GM21360 (cell line): ENCODE data around the gene TNFRSF13B.
"Not testable (repeated sequence)": the region's sequence is repeated elsewhere in the genome, so short reads cannot be mapped to it uniquely, and the experiment has no call there.

Source experiments
- ATAC-seq: cut with Tn5 transposase; IDR thresholded peaks from one replicate; pipeline ENCODE4 v1.9.1; 2021; ENCODE audit warnings: mild to moderate bottlenecking, moderate library complexity; ENCODE audit not compliant: unreplicated experiment

Gene TNFRSF13B

DNA sequence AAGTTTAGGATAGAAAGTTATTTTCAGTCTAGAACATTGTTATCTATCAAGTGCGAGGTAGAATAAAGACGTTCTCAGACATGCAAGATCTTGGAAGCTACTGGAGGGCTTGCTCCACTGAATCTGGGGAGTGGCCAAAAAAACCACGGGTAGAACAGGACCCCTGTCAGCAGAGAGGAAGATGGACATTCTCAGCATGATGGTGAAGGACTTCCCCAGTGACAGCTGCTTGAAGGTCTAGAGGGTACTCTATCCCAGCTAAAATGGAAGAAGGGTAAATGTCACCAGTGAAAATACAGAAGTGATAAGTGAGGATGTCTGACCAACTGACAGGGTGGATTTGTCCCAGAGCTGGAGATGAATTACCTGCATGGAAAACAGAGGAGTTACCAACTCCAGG lies 10.1 kb downstream of the TNFRSF13B start:
- no peak for ATAC-seq

DNA sequence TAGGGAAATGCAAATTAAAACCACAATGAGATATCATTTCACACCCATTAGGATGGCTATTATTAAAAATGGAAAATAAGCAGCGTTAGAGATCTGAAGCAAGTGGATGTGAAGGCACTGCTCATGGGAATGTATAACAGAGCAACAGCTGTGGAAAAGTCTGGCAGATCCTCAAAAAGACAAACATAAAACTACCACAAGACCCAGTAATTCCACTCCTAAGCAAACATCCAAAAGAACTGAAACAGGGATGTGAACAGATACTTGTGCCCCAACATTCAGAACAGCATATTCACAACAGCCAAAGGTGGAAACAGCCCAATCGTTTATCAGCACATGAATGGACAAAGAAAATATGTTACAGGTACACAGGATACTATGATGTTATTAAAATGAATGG lies 10.9 kb downstream of the TNFRSF13B start:
- ATAC-seq, result not testable (repeated sequence)

DNA sequence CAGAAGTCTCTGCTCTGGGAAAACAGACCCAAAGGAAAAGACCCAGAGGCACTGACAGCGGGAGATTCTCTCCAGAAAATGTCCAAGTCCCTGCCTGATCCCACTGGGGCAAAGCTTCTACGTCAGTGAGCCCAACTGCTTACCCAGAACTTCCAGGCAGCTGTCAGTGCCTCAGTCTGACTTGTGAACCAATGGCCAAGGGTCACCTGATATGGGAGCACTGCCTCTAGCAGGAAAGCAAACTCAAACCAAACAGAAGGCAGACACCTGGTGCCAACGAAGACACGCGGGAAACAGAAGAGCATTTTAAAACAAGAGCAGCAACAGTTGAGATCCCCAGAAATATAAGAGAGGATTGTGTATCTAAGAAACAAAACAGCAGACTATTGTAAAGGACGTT lies 16.9 kb downstream of the TNFRSF13B start:
- not testable (repeated sequence) for ATAC-seq

DNA sequence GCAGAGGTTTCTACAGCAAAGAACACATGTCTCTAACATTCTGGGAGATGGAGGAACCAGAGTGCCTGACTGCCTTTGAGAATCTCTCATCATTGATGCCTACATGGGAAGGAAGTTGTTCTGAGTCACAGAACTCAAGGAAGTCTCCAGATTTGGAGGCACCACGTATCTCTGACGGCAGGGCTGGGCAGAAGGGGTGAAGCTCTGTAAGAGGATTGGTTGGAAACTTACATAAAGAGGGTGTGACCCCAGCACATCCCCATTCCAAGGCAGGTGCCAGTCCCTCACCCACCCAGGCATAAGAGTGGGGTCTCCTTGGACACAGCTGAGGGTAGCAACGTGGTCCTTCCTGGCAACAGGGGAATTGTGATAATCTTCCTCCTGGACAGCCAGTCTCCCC lies 17.4 kb downstream of the TNFRSF13B start:
- no peak for ATAC-seq

DNA sequence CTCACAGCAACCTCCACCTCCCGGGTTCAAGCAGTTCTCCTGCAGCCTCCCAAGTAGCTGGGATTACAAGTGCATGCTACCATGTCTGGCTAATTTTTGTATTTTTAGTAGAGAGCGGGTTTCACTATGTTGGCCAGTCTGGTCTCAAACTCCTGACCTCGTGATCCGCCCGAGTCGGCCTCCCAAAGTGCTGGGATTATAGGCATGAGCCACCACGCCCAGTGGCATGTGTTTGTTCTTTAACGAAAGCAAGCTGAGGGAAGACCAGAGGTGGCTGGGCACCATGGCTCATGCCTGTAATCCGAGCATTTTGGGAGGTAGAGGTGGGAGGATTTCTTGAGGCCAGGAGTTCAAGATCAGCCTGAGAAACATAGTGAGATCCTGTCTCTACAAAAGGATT lies 18.1 kb downstream of the TNFRSF13B start:
- no peak for ATAC-seq

DNA sequence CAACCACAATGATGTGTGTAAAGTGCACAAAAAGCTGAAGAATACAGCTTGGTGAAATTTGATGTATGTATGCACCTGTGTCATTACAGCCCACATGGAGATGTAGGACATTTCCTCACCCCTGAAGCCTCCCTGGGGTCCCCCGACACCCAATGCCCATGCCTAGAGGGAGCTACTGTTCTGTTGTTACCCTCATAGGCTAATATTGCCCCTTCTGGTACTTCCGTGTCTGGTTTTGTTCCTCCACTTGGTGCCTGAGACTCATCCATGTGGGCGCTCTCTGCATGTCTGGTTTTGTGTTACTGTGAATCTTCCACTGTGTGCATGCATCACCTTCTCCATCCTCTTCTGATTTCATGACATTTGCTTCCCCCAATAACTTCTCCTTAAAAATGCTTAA lies 18.6 kb downstream of the TNFRSF13B start:
- ATAC-seq, result no peak

DNA sequence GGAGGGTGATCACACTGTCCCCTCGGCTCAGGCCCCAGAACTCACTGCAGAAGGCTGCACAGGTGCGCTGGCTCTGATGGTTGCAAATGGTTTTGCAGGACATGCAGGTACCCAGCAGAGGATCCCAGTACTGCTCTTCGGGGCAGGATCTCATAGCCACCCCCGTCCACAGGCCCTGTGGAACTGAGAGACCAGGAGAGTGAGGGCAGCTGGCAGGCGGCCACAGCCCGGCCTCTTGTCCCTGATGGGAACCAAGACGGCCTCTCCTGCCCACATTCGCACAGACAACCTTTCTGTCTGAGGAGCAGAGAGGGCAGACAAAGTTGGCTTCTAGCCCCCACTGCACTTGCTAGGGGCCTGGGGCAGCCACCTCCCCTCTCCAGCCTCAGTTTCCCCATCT lies 19.5 kb downstream of the TNFRSF13B start:
- ATAC-seq, result no peak

DNA sequence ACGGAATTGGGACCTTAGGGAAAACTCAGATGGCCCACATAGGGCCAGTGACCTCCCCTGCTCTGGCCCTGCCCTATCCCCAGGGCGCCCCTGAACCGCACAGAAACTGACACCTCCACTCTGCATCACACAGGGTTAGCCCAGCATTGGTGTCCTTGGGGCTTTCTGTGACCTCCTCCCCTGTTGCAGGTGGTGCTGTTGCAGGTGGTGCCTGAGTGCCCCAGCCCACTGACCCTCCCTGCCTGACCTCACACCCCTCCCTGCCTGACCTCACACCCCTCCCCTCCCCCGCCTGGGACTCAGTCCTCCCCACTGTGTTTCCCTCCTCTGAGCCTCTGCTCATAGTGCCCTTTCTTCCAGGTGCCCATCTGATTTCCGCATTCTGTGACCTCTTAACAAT lies 21.4 kb downstream of the TNFRSF13B start:
- no peak for ATAC-seq

DNA sequence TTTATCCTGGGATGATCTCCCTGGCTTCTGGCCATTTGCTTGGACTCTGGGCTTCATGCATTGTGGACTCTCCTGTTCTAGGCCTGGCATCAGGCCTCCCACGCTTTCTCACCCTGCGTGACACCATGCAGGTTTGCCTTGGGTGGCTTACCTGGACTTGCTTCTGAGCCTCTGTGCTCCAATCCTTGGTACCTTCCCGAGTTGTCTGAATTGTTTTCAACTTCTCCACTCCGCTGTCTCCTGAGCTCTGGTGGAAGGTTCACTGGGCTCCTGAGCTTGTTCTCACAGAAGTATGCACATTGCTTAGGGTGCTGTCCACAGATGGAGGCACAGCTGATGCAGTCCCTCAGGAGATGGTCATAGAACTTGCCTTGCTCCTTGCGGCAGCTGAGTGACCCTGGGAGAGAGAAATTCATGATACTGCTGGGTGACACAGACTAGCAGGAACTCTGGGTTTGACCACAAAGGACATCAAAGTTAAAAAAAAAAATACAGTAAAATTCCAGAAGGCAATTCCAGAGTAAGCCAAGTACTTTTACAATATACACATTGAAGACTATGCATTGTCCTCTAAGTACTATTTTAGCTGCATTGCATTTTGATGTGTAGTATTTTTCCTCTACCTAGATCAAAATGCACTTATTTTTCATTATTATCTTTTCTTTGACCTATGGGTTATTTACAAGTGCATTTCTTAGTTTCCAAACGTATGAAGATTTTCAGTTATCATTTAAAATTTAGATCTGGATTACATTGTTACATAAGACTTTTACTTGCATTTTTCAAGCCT lies 23.1 kb downstream of the TNFRSF13B start:
- no peak for ATAC-seq

DNA sequence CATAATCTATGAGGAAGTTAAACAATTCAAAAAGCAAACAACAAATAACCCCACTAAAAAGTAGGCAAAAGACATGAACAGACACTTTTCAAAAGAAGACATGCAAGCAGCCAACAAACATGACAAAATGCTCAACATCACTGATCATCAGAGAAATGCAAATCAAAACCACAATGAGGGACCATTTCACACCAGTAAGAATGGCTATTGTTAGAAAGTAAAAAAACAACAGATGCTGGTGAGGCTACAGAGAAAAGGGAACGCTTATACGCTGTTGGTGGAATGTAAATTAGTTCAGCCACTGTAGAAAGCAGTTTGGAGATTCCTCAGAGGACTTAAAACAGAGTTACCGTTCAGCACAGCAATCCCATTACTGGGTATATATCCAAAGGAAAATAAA lies 24.4 kb downstream of the TNFRSF13B start:
- no peak for ATAC-seq

DNA sequence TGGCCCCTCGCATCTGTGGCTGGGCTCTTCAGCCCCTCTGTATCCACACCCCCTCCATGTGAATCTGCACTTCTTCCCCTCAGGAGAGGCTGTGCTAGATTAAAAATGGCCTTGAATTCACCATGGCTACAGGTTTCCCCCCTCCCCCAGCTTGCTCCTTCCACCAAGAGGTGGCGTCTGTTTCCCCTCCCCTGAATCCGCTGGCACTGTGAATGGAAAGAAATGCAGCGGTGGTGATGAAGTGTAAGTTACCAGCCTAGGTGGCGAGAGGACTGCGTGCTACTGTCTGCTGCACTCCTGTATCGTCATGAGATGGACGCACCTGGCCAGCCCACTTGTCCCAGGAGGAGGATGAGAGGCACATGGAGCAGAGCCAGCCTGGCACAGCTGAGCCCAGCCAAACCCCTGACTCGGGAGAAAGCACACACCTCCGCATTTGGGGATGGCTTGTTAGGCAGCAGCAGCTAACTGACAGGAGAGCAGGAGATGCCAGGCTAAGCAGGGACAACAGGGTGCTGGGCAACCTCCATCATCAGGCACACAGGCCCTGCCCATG lies 26.2 kb downstream of the TNFRSF13B start:
- ATAC-seq, result no peak

DNA sequence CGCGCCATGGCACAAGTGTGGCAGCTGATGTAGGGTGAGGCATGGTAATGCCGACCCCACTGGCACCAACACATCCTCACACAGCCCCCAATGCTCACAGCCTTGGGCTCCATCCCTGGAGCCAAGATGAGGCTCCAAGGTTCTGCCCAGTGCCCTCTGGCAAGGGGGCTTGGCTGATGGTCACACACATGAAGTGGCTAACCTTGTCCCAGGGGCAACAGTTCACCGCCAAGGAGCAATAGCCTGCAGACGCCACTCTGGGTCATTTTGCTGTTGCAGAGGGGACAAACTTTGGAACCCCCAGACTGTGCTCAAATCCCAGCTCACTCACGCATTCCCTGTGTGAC lies 26.8 kb downstream of the TNFRSF13B start:
- ATAC-seq, result no peak

DNA sequence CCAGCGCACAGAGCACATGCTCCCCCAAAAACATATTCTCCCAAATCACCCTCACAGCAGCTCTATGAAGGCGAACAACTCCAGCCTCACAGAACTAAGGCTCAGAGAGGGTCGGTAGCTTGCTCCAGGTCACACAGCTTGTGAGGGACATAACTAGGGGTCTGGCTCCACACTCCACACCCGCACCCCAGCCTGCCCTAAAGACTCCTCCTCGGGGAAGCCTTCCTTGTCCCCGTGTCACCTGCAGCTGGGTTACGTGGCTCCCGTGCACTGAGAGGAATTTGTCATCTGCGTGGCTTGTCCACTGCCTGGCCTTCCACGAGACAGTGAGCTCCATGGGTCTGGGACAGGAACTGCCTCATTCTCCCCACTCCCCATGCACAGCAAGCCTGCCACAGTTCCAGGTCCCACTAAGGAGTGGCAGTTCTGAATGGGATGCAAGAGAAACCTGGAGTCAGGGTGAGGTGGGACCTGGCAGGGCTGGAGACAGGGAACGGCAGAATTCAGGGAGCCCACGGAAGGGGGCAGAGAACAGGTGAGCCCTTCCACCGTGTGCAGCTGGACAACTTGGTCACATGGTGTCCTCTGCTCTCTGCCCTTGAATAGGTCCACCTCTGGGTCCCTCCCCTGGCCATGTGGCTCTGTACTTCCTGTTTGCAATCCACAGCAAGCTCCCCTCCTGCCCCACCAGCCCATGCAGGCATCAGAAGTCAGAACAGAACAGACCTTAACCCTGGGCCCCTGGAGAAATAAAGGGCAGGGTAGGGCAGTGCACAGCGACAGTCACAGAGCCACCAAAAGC lies 27.4 kb downstream of the TNFRSF13B start:
- no peak for ATAC-seq

DNA sequence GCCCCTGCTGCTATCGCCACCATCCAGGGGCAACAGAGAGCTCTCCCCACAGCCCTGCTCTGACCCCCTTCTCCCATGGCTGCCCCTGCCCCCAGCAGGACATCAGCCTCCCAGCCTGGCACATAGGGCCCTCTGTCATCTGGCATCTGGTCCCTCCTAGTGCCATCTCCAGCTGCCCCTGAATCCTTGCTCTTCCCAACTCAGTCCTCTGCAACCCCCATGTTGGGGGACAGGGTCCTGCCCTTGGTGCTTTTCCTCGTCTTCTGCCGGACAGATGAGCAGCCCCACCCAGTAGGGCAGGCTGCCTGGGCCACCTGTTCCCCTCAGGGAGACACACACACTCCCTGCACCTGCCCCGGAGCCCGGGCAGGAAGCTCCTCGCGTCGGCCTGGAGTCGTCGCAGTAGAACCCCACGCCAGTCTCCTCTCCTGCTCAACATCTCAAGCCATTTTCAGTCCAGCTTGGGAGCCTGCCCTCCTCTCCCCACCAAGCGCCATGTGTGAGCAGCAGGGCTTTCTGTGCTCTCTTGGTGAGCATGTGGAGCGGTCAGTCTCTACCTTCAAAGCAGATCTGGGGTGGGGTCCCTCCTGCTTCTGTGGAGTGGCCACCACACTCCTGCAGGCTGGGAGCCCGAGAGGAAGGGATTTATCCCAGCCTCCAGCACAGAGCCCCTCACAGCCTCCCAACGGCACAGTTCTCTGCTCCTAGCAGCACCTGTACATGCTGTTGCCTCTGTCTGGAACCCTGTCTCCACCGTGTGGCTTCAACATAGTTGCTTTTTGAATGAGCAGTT lies 28.2 kb downstream of the TNFRSF13B start:
- no peak for ATAC-seq

DNA sequence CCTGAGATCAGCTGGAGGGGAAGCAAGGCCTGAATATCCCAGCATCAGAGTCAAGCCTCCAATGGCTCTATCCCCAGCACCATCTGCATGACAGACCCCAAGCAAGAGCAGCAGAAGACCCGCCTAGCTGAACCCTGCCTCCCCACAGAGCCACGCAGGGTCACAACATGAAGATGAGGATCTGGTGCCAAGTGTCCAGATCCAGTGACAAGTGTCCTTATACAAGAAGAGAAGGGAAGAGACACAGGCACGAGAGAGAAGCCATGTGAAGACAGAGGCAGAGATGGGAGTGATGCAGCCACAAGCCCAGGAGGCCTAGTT lies 28.9 kb downstream of the TNFRSF13B start:
- ATAC-seq, result no peak

DNA sequence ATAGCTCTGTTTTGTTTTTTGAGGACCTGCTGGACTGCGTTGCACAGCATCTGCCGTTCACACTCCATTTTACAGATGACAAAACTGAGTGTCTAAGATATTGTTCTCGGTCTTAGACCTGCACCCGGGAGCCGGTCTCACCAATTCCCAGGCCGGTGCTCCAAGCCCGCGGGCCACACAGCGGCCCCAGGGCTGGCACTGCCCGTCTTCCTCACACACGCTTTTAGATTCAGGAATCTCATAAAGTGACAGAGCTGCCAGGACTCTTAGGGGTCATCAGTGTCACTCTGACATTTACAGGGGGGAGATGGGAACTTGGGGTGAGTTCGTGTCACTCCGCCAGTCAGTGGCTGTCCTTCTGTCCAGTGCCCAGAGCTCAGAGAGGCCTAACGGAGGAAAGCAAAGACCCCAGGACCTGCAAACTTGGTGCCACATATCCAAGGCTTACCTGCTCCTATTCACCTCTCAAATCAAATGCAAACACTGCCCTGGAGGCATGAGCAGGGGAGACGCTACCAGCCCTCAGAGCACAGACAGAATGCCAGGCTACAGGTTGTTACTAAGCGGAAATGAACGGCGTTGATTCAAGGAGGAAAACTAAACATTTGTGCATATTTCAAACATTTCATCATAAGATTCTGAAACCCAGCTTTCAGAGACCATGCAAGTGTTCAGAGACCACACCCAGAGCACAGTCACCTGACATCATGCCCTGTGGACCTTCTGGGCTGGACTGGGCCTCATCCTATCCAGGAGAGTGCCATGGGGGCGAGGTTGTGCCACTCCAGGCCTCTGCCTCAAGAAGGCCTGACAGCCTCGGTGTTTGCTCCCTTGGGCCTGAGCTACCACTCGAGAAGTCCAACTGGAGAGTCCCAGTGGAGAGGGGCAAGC lies 29.5 kb downstream of the TNFRSF13B start:
- no peak for ATAC-seq

DNA sequence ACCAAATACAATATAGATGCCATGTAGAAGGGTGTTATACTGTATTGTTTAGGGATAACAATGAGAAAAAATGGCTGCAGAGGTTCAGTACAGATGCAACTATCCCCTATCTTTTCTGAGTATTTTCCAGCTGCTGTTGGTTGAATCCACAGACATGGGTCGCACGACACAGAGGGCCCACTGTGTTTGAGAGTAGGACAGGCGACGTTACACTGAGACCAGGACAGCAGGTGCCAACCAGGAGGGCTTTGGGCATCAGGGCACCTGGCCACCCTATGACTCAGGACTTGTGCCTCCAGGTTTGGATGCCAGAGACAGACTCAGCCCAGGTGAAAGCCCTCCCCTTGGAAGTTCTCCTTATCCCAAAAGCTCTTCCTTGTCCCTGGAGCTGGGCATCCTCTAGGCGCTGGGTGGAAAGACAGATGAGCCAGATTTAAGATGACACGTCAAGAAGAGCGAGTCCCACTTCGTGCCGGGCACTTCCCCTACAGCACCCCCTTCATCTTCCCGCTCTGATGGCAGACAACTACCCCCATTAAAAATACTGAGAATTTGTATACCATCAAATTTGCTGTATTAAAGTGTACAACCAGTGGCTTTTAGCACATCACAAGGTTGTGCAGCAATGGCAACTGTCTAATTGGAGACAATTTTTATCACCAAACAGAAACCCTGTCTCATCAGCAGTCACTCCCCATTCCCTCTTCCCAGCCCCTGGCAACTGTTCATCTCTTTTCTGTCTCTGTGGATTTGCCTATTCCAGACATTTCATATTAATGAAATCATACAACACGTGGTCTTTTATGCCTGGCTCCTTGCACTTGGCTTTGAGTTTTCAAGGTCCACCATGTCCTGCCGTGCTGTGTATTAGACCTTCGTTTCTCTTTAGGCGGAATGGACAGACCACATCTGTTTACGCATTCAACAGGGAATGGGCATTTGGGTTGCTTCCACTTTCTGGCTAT lies 30.6 kb downstream of the TNFRSF13B start:
- ATAC-seq, result no peak

DNA sequence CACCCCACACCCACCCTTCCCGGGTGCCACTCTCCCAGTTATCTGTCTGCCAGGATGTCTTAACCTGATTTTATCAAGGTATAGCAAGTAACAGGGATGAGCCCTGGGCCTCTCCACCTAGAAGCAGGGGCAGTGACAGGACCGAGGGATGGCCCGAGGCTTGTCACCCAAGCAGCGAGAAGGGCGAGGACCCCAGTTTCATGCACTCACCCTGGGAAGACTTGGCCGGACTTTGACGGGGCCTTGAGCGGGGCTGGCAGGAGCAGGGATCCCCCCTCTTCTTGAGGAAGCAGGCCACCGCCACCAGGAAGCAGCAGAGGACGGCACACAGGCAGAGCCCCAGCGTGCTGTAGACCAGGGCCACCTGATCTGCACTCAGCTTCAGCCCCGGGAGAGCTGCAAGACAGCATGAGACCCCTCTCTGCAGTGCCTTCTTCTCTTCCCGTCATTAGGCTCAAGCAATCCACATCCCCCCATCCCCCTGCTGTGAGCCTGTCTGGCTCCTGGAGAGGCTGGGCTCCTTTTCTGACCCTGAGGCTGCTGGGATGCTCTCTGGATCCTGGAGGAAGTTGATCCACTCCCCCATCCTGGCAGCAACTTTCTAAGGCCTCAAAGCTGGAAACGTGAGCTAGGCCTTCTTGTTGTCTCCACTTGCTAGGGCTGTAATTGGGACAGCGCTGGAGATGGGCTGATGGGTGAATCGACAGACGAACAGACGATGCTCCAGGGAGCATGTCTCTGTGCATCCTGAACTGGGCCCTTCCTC lies 31.6 kb downstream of the TNFRSF13B start:
- no peak for ATAC-seq
